Liver (tissue), 9 donors: ENCODE measurements around the gene CHRM2. TPM values are rescaled to one million over a fixed set of nuclear protein-coding genes. Genes with fewer than 3 reads are reported as not detected.

Source experiments
- DNase-seq: peaks from one replicate; pipeline ENCODE4 v3.0.0-alpha.2; 2017; ENCODE audit warnings: low spot score
- H3K27ac ChIP-seq, 2 donors: one replicate each; pipeline ENCODE4 v1.7.0; 2013; ENCODE audit warnings: inconsistent platforms in 2 of 2, low read length in 2 of 2, control low read depth in 1 of 2, low read depth in 1 of 2, mild to moderate bottlenecking in 1 of 2
- H3K27me3 ChIP-seq, 4 donors: one replicate each; pipeline versions ENCODE4 v1.6.1 to v1.7.0; 2013; ENCODE audit warnings: low read length in 3 of 4, inconsistent platforms in 1 of 4, mild to moderate bottlenecking in 1 of 4, moderate library complexity in 1 of 4; ENCODE audit not compliant: control insufficient read depth in 4 of 4, insufficient read depth in 4 of 4
- H3K36me3 ChIP-seq, 4 donors: one replicate each; pipeline versions ENCODE4 v1.6.1 to v1.7.0; 2013; ENCODE audit warnings: low read length in 3 of 4, mild to moderate bottlenecking in 3 of 4, low read depth in 1 of 4, moderate library complexity in 1 of 4; ENCODE audit not compliant: control insufficient read depth in 4 of 4, insufficient read depth in 3 of 4
- H3K4me1 ChIP-seq, 4 donors: one replicate each; pipeline versions ENCODE4 v1.6.1 to v1.7.0; 2013; ENCODE audit warnings: low read length in 3 of 4, mild to moderate bottlenecking in 3 of 4, moderate library complexity in 1 of 4; ENCODE audit not compliant: control insufficient read depth in 4 of 4, insufficient read depth in 4 of 4
- H3K4me3 ChIP-seq, 3 donors: one replicate each; pipeline versions ENCODE4 v1.6.1 to v1.7.0; 2013; ENCODE audit warnings: low read length in 3 of 3, control low read depth in 1 of 3, low read depth in 1 of 3, mild to moderate bottlenecking in 1 of 3
- H3K9ac ChIP-seq, 2 donors: one replicate each; pipeline ENCODE4 v1.7.0; 2013; ENCODE audit warnings: low read length in 2 of 2, mild to moderate bottlenecking in 2 of 2, moderate library complexity in 2 of 2, control low read depth in 1 of 2, low read depth in 1 of 2
- H3K9me3 ChIP-seq, 4 donors: one replicate each; pipeline versions ENCODE4 v1.6.1 to v1.7.0; 2013; ENCODE audit warnings: low read length in 3 of 4; ENCODE audit not compliant: control insufficient read depth in 4 of 4
- CTCF ChIP-seq: fragments of 150-350 bp; IDR thresholded peaks from 2 replicates; pipeline ENCODE4 v1.5.1; 2017; ENCODE audit warnings: improper control_type of control experiment, low read depth, low read length; ENCODE audit not compliant: missing input control
- EGR1 ChIP-seq, 2 donors: IDR thresholded peaks; 2 replicates each; pipeline ENCODE4 v1.6.1; 2016 to 2018; ENCODE audit warnings: antibody characterized with exemption in 2 of 2, low read depth in 2 of 2
- FOXA1 ChIP-seq: IDR thresholded peaks from 2 replicates; pipeline ENCODE4 v1.6.1; 2016; ENCODE audit warnings: antibody characterized with exemption
- FOXA2 ChIP-seq: IDR thresholded peaks from 2 replicates; pipeline ENCODE4 v1.6.1; 2016; ENCODE audit warnings: antibody characterized with exemption
- GABPA ChIP-seq, 2 donors: IDR thresholded peaks in 1 of 2; conservative IDR thresholded peaks in 1 of 2; 2 replicates each; pipeline ENCODE4 v1.6.1; 2016; ENCODE audit warnings: antibody characterized with exemption in 2 of 2, mild to moderate bottlenecking in 1 of 2, moderate library complexity in 1 of 2
- HNF4A ChIP-seq, 2 donors: conservative IDR thresholded peaks; 2 replicates each; pipeline ENCODE4 v1.6.1; 2016; ENCODE audit warnings: antibody characterized with exemption in 2 of 2, mild to moderate bottlenecking in 2 of 2
- HNF4G ChIP-seq: IDR thresholded peaks from 2 replicates; pipeline ENCODE4 v1.6.1; 2016; ENCODE audit warnings: antibody characterized with exemption
- JUND ChIP-seq, 2 donors: IDR thresholded peaks; 2 replicates each; pipeline ENCODE4 v1.6.1; 2016; ENCODE audit warnings: antibody characterized with exemption in 2 of 2
- MAX ChIP-seq: IDR thresholded peaks from 2 replicates; pipeline ENCODE4 v1.6.1; 2016; ENCODE audit warnings: antibody characterized with exemption
- RAD21 ChIP-seq, 2 donors: IDR thresholded peaks; 2 replicates each; pipeline ENCODE4 v1.6.1; 2016; ENCODE audit warnings: antibody characterized with exemption in 2 of 2, mild to moderate bottlenecking in 2 of 2
- REST ChIP-seq: IDR thresholded peaks from 2 replicates; pipeline ENCODE4 v1.6.1; 2016; ENCODE audit warnings: antibody characterized with exemption, mild to moderate bottlenecking
- RXRA ChIP-seq, 2 donors: IDR thresholded peaks; 2 replicates each; pipeline ENCODE4 v1.6.1; 2017 to 2018; ENCODE audit warnings: antibody characterized with exemption in 2 of 2, mild to moderate bottlenecking in 1 of 2
- SP1 ChIP-seq: IDR thresholded peaks from 2 replicates; pipeline ENCODE4 v1.6.1; 2018; ENCODE audit warnings: antibody characterized with exemption, mild to moderate bottlenecking
- TAF1 ChIP-seq: conservative IDR thresholded peaks from 2 replicates; pipeline ENCODE4 v1.6.1; 2016; ENCODE audit warnings: antibody characterized with exemption, mild to moderate bottlenecking
- YY1 ChIP-seq: IDR thresholded peaks from 2 replicates; pipeline ENCODE4 v1.6.1; 2016; ENCODE audit warnings: antibody characterized with exemption, mild to moderate bottlenecking
- ZBTB33 ChIP-seq: IDR thresholded peaks from 2 replicates; pipeline ENCODE4 v1.6.1; 2016; ENCODE audit warnings: antibody characterized with exemption
- WGBS: extraction: QIAGEN DNeasy Blood & Tissue Kit; methylation state at CpG from one replicate; pipeline ENCODE4 v1.1.7; 2013; 5-methylcytosine and 5-hydroxymethylcytosine counted together
- polyA plus RNA-seq, 2 donors: library from polyadenylated mRNA; stranded (reverse) in 1 of 2; unstranded in 1 of 2; fragments of 200-250 nt in 1 of 2; fragments of >200 nt in 1 of 2; fragmentation: Nextera tagmentation in 1 of 2; extraction: Ambion mirVana in 1 of 2; gene quantifications; one replicate each; pipeline versions ENCODE4 v1.2.1 to v1.2.3, GENCODE V29; 2013 to 2015
- total RNA-seq, 2 donors: library from RNA; depleted of rRNA; stranded (reverse); fragments of >200 nt; gene quantifications; one replicate each; pipeline ENCODE4 v1.2.3, GENCODE V29; 2014
- TF ChIP-seq, protein P1 (sequence below): IDR thresholded peaks from 2 replicates; pipeline ENCODE4 v1.6.1; 2016; ENCODE audit warnings: antibody characterized with exemption
- donor health status: healthy.
- donor health status: healthy.
- donor health status: healthy.
- donor health status: healthy.
- donor health status: healthy.

The CHRM2 gene
- total and polyA plus RNA-seq, 4 donors: 0.08 to 1.2 (median 0.30) TPM

DNA sequence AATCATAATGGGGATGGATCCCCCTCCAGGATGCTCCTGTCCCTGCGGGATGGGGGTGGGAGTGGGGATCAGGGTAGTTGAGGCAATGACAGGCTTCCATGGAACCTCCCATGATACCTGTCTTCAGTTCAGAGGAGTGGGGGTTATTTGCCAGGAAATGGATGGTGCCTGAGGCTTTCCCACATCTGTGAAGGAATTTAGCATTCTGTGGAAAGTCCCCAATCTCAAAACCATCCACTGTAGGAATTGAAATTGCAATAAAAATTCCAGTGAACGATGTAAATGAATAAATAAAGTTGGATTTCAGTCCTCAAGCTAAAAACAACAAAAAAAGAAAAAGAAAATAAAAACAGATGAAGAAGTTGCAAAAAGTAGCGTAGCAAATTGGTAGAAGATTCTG, 81.9 kb downstream of the CHRM2 start (continued):
- no peak for TF ChIP-seq EGR1 (IDR thresholded peaks at IDR 0.05; ENCODE audit: low read depth in 2 of 2)

DNA sequence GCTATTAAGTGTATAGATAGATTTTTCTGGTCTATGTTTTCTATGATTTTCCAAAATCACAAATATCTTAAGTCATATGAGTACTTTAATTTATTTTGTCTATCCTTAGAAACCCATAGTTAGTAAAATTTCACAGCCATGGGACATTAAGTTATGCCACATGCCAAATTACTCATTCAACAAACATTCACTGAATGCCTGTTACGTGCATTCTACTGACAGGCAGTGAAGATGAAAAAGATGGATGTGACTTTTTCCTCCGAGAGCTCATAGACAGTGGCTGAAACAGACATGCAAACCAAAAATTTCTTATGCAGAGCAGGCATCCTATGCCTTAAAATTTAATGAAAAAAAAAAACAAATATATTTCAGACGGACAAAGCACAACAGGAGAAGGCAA, 84.9 kb downstream of the CHRM2 start:
- 67% methylated on average over 3 of the region's 3 CpGs for WGBS
- Histone ChIP-seq H3K4me1 (no peaks in the 10 kb centered on the region), H3K9ac (no peak overlapping the region), H3K27me3 (no peaks in the 10 kb centered on the region), H3K4me3 (no peak overlapping the region), H3K9me3 (peaks cover 0 to 4% (median 0%) of the 10 kb centered on the region in 4 donors), H3K27ac (no peak overlapping the region), H3K36me3 (no peaks in the 10 kb centered on the region)
- no peak for DNase-seq
- no peak for TF ChIP-seq HNF4G
- TF ChIP-seq TAF1: no peak
- no peak for TF ChIP-seq JUND (IDR thresholded peaks at IDR 0.05)
- TF ChIP-seq FOXA1: no peak
- TF ChIP-seq GABPA (IDR thresholded peaks at IDR 0.05 in 1 of 2, conservative IDR thresholded peaks at IDR 0.05 in 1 of 2): no peak
- no peak for TF ChIP-seq HNF4A (conservative IDR thresholded peaks at IDR 0.05)
- no peak for TF ChIP-seq FOXA2
- TF ChIP-seq SP1: no peak
- TF ChIP-seq, protein P1, sequence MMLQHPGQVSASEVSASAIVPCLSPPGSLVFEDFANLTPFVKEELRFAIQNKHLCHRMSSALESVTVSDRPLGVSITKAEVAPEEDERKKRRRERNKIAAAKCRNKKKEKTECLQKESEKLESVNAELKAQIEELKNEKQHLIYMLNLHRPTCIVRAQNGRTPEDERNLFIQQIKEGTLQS: no peak
- no peak for TF ChIP-seq MAX
- TF ChIP-seq REST: no peak
- no peak for TF ChIP-seq CTCF

DNA sequence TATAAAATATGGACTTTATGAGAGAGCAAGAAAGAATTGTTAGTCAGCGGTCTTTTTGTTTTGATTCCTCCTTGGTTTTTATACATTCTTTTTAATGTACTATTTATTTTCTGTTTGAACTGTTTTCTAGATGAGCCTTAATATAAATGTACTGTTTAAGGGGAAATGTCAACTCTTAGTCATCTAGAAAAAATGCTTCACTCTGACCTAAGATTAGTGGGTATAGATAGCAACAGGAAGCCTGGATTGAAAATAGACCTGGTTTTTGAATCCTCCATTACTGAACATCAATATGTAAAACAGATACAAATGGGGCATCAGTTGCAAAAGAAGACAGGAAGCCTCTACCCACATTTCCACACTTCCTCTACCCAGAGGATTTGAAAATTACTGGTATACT, 87.8 kb downstream of the CHRM2 start:
- WGBS: 87% methylated on average over 1 of the region's 1 CpG
- Histone ChIP-seq H3K36me3 (no peaks in the 10 kb centered on the region), H3K9me3 (peaks cover 0 to 4% (median 0%) of the 10 kb centered on the region in 4 donors)

More for the DNA sequence above, 87.8 kb downstream of the CHRM2 start:
- Histone ChIP-seq H3K27ac (no peak overlapping the region), H3K27me3 (no peaks in the 10 kb centered on the region), H3K4me1 (no peaks in the 10 kb centered on the region), H3K4me3 (no peak overlapping the region), H3K9ac (no peak overlapping the region)
- DNase-seq: no peak
- TF ChIP-seq MAX (no peak), HNF4A (conservative IDR thresholded peaks at IDR 0.05) (no peak), JUND (IDR thresholded peaks at IDR 0.05) (no peak), SP1 (no peak), YY1 (no peak), RAD21 (IDR thresholded peaks at IDR 0.05) (no peak), ZBTB33 (no peak), HNF4G (no peak), RXRA (IDR thresholded peaks at IDR 0.05) (no peak)
- TF ChIP-seq, protein P1: no peak
